ENCODE measurements around the gene ZNF202.

DNA sequence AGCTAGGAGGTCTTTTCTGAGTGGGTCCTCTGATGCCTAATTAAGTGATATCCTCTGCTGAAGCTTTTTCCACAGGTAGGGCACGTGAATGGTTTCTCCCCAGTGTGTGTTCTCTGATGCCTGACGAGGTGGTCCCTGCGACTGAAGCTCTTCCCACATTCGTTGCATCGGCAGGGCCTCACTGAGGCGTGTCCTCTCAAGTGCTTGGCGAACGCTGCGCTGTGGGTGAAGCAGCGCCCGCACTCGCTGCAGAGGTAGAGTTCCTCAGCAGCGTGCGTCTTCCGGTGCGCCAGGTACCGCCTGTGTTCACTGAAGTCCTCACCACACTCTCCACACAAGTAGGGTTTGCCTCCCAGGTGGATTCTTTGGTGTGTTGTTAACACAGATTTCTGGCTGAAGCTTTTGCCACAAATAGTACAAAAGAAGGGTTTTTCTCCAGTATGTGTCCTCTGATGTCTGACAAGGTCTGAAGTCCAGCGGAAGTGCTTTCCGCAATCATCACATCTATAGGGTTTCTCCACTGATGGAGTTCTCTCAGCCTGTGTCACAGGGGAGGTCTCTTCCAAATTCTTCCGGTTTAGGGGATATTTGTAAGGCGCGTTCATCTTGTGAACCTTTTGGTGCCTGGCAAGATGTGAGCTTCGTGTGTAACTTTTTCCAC lies 15.3 kb downstream of the ZNF202 start:
- TF ChIP-seq, protein P1, sequence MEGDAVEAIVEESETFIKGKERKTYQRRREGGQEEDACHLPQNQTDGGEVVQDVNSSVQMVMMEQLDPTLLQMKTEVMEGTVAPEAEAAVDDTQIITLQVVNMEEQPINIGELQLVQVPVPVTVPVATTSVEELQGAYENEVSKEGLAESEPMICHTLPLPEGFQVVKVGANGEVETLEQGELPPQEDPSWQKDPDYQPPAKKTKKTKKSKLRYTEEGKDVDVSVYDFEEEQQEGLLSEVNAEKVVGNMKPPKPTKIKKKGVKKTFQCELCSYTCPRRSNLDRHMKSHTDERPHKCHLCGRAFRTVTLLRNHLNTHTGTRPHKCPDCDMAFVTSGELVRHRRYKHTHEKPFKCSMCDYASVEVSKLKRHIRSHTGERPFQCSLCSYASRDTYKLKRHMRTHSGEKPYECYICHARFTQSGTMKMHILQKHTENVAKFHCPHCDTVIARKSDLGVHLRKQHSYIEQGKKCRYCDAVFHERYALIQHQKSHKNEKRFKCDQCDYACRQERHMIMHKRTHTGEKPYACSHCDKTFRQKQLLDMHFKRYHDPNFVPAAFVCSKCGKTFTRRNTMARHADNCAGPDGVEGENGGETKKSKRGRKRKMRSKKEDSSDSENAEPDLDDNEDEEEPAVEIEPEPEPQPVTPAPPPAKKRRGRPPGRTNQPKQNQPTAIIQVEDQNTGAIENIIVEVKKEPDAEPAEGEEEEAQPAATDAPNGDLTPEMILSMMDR (CRISPR knock-in tag; IDR thresholded peaks at IDR 0.05), result no peak
- TF ChIP-seq ZNF510 (CRISPR knock-in tag; IDR thresholded peaks at IDR 0.05; ENCODE audit: low read depth), result no peak
